GM21786 (cell line): ENCODE results near the gene FOXL3.
"Not testable (repeated sequence)": the region's sequence is repeated elsewhere in the genome, so short reads cannot be mapped to it uniquely, and the experiment has no call there.

Experiments
- ATAC-seq: cut with Tn5 transposase; IDR thresholded peaks from one replicate; pipeline ENCODE4 v1.9.1; 2021; ENCODE audit not compliant: unreplicated experiment

The FOXL3 gene

GRCh38 chr7:289756-290553 is at the start of gene FOXL3:
Gene FOXL3 (plus strand): TSS chr7:290170. CDS start chr7:290170, 0 bp downstream.
- no peak for ATAC-seq

- ATAC-seq = no peak
Observed at GRCh38 chr7:240887-241421, 49.0 kb upstream of the FOXL3 start.

GRCh38 chr7:241513-241912 is 48.5 kb upstream of the FOXL3 start:
- no peak for ATAC-seq

- ATAC-seq = not testable (repeated sequence)
Observed at GRCh38 chr7:242826-243579, 47.0 kb upstream of the FOXL3 start.

GRCh38 chr7:243580-243978 is 46.4 kb upstream of the FOXL3 start:
- ATAC-seq = not testable (repeated sequence)

- ATAC-seq = no peak
Observed at GRCh38 chr7:244974-245373, 45.0 kb upstream of the FOXL3 start.

- ATAC-seq = no peak
Observed at GRCh38 chr7:245574-246295, 44.2 kb upstream of the FOXL3 start.

GRCh38 chr7:246451-246850 is 43.5 kb upstream of the FOXL3 start:
- no peak for ATAC-seq

- ATAC-seq = no peak
Observed at GRCh38 chr7:247181-247580, 42.8 kb upstream of the FOXL3 start.

GRCh38 chr7:247636-248035 is 42.3 kb upstream of the FOXL3 start:
- ATAC-seq = no peak

- ATAC-seq = no peak
Observed at GRCh38 chr7:248732-249435, 41.1 kb upstream of the FOXL3 start.

GRCh38 chr7:249989-250388 is 40.0 kb upstream of the FOXL3 start:
- no peak for ATAC-seq

- no peak for ATAC-seq
Observed at GRCh38 chr7:250523-250922, 39.4 kb upstream of the FOXL3 start.

- ATAC-seq = no peak
Observed at GRCh38 chr7:251005-251404, 39.0 kb upstream of the FOXL3 start.

- ATAC-seq = no peak
Observed at GRCh38 chr7:251446-252175, 38.4 kb upstream of the FOXL3 start.

GRCh38 chr7:252216-252965 is 37.6 kb upstream of the FOXL3 start:
- no peak for ATAC-seq

GRCh38 chr7:252981-253380 is 37.0 kb upstream of the FOXL3 start:
- ATAC-seq = no peak

- ATAC-seq = no peak
Observed at GRCh38 chr7:253581-254336, 36.2 kb upstream of the FOXL3 start.
